ENCODE data around the gene HOXA10. TPM values are rescaled to one million over a fixed set of nuclear protein-coding genes. Genes with fewer than 3 reads are reported as not detected.
A peak's percentile ranks its signal among the peaks of the same experiment; 100 is the strongest.

The HOXA10 gene
- total RNA-seq, 4 donors from 2014 or later = 24.6 to 61.2 (median 40.0) TPM

DNA sequence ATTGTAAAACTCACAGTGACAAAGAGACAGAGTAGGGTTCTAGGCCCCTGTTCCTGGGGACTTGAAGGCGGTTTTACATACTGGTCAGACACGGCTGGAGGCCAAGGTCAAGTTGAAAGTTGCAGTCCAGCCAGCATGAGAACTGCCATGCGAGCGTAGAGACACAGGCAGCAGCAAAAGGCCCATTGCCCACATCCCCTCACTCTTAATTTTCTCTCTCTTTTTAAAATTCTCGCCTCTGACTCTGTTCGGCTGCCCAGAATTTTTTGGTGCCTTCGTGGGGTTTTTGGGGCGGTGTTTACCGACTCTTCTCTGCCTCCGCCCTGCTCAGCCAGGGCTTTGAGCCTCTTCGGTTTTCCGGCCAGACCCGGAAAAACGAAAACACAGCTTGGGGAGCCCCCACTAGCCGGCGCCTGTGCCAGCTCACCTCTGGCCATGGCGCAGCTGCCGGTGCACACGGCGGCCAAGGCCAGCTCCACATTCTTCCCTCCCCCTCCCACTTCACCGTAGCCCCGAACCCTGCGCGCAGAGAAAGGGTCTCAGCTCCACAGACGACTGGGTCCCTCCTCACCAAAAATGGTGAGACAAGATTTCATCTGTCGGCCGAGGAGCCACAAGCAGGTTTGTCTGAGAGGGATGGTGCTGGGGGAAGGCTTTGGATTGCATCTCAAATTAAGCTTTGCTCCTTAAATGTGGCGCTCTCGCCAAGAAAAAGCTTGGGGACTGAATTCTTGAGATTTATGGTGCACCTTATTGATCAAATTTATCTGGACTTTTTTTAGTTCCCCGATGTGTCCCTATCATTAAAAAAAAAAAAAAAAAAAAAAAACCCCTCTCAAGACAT, 28.1 kb upstream of the HOXA10 start:
- no peak for ATAC-seq
- Histone ChIP-seq H3K4me3 (no peak overlapping the region), H3K4me1 (peaks cover 16 to 24% of the 10 kb centered on the region in 2 donors), H3K36me3 (no peaks in the 10 kb centered on the region), H3K27ac (no peak overlapping the region), H3K9me3 (no peaks in the 10 kb centered on the region), H3K27me3 (peaks cover 52 to 74% (median 67%) of the 10 kb centered on the region in 3 donors)
- no peak for DNase-seq
- in situ Hi-C loops (cut with MboI; ENCODE audit: low sequenced_read_pairs in 4 of 4) (loop anchor here (10.0 to 25.0 kb wide), 6 partner anchors 360 to 813 kb away; no protein-coding TSS in a partner anchor), intact Hi-C loops (cut with DNase I; ENCODE audit: low total_unique reads) (no loop called here)
- TF ChIP-seq POLR2A (IDR thresholded peaks at IDR 0.05) (no peak), CTCF (IDR thresholded peaks at IDR 0.05 in 4 of 5, conservative IDR thresholded peaks at IDR 0.05 in 1 of 5) (no peak)

- Histone ChIP-seq H3K27me3 (peaks cover 52 to 78% (median 62%) of the 10 kb centered on the region in 3 donors), H3K4me1 (peaks cover 16 to 27% of the 10 kb centered on the region in 2 donors), H3K27ac (no peak overlapping the region), H3K36me3 (no peaks in the 10 kb centered on the region), H3K4me3 (no peak overlapping the region), H3K9me3 (no peaks in the 10 kb centered on the region)
- no peak for ATAC-seq
- in situ Hi-C loops (cut with MboI; ENCODE audit: low sequenced_read_pairs in 4 of 4) = loop anchor here (10.0 to 25.0 kb wide), 6 partner anchors 361 to 813 kb away; no protein-coding TSS in a partner anchor
- no peak for DNase-seq
- TF ChIP-seq POLR2A (IDR thresholded peaks at IDR 0.05) (no peak), CTCF (IDR thresholded peaks at IDR 0.05 in 4 of 5, conservative IDR thresholded peaks at IDR 0.05 in 1 of 5) (no peak)
- intact Hi-C loops (cut with DNase I; ENCODE audit: low total_unique reads) = no loop called here
These were observed 27.5 kb upstream of the HOXA10 start for GRCh38 chr7:27201580-27202017.

DNA sequence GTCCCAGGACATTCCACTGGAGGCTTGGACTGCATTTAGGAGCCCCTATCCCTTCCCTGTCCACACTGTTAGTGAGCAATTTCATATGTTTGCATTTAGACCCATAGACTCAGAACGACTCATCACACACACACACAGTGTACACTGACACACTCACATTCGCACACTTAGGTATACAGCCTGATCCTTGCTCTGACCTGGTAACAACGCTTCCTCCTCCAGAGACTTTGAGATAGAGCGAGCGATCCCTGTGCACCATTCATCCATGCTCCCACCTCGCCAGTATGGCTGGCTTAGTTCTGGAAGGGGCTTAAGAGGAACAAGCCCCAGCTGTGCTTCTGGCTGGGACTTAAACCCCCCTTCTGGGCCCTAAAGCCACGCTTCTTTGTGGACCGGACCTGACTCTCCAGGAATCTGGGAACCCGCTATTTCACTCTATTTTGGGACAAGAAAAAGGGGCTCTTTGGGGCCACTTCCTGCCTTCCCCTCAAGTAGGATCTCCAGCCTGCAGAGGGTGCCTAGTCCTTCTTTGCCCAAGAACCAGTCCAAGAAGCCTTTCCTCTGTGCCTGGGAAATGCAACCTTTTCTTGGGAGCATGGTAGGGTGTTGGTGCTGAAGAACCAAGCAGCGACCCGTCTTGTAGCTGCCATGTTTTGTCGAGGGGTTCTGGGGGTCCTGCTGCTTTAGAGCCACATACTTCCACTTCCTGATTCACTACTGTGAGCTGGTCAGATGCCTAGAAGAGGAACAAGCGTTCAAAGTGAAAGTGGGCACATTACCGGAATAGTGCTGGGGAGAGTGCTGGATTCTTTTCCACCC, 26.9 kb upstream of the HOXA10 start:
- DNase-seq (no peak), ATAC-seq (no peak)
- intact Hi-C loops (cut with DNase I; ENCODE audit: low total_unique reads) (loop anchor here (1.0 kb wide), 1 partner anchor 462 kb away; no protein-coding TSS in a partner anchor), in situ Hi-C loops (cut with MboI; ENCODE audit: low sequenced_read_pairs in 4 of 4) (loop anchor here (10.0 to 25.0 kb wide), 6 partner anchors 361 to 814 kb away; no protein-coding TSS in a partner anchor)
- no peaks in the 10 kb centered on the region for H3K9me3 ChIP-seq
- peaks cover 52 to 71% (median 56%) of the 10 kb centered on the region in 3 donors for H3K27me3 ChIP-seq
- H3K4me1 ChIP-seq = peaks cover 16 to 31% of the 10 kb centered on the region in 2 donors
- H3K27ac ChIP-seq = no peak overlapping the region
- no peak for TF ChIP-seq CTCF (IDR thresholded peaks at IDR 0.05 in 4 of 5, conservative IDR thresholded peaks at IDR 0.05 in 1 of 5)
- no peak for TF ChIP-seq POLR2A (IDR thresholded peaks at IDR 0.05)
- H3K4me3 ChIP-seq = peak overlapping the region; percentile 52 to 71 (median 62)
- H3K36me3 ChIP-seq = no peaks in the 10 kb centered on the region

- Histone ChIP-seq H3K4me1 (peaks cover 15 to 29% of the 10 kb centered on the region in 2 donors), H3K27me3 (peaks cover 43 to 67% (median 48%) of the 10 kb centered on the region in 3 donors), H3K27ac (peak within 1 kb of the TSS; percentile 48 to 90 (median 77)), H3K36me3 (no peaks in the 10 kb centered on the region), H3K4me3 (peak within 1 kb of the TSS; percentile 58 to 75 (median 69)), H3K9me3 (no peaks in the 10 kb centered on the region)
- in situ Hi-C loops (cut with MboI; ENCODE audit: low sequenced_read_pairs in 4 of 4) (loop anchor here (10.0 to 25.0 kb wide), 11 partner anchors 362 to 1438 kb away; partner anchors contain the start of genes CREB5 (in 1 of the 4) and HIBADH (in 1 of the 4)), intact Hi-C loops (cut with DNase I; ENCODE audit: low total_unique reads) (loop anchor here (1.0 to 5.0 kb wide), 3 partner anchors 376 to 577 kb away; no protein-coding TSS in a partner anchor)
- TF ChIP-seq POLR2A (IDR thresholded peaks at IDR 0.05) (peak; percentile 52 to 59), CTCF (IDR thresholded peaks at IDR 0.05 in 4 of 5, conservative IDR thresholded peaks at IDR 0.05 in 1 of 5) (no peak)
- peak; percentile 72 to 83 for ATAC-seq
- DNase-seq = peak in 1 of 2 donors; percentile 64
These were observed 26.0 kb upstream of the HOXA10 start, which contains the start of gene HOXA13 for GRCh38 chr7:27199849-27200760. Gene HOXA13 (minus strand): TSS chr7:27200091. CDS start chr7:27200077, 14 bp downstream.
